Progenitor cell of endocrine pancreas (in vitro differentiated cells): ENCODE measurements around the gene FBXO36. TPM values are rescaled to one million over a fixed set of nuclear protein-coding genes. Genes with fewer than 3 reads are reported as not detected.
A peak's percentile ranks its signal among the peaks of the same experiment; 100 is the strongest.

ENCODE experiments used
- DNase-seq: peaks from one replicate; pipeline ENCODE4 v3.0.0; 2021; ENCODE audit warnings: low spot score; ENCODE audit not compliant: unreplicated experiment
- H3K27ac Mint-ChIP-seq: 2 replicates; pipeline ENCODE4 v1.8.0; 2021; ENCODE audit warnings: mild to moderate bottlenecking, moderate library complexity, mixed read lengths
- H3K27me3 Mint-ChIP-seq: 2 replicates; pipeline ENCODE4 v1.8.0; 2021; ENCODE audit warnings: mixed read lengths
- H3K36me3 Mint-ChIP-seq: 2 replicates; pipeline ENCODE4 v1.8.0; 2022; ENCODE audit warnings: mixed read lengths; ENCODE audit not compliant: insufficient read depth
- H3K4me1 Mint-ChIP-seq: 2 replicates; pipeline ENCODE4 v1.8.0; 2021; ENCODE audit warnings: low read depth, mixed read lengths
- H3K4me3 Mint-ChIP-seq: 2 replicates; pipeline ENCODE4 v1.8.0; 2021; ENCODE audit warnings: low read depth, mild to moderate bottlenecking, moderate library complexity, mixed read lengths
- H3K9me3 Mint-ChIP-seq: 2 replicates; pipeline ENCODE4 v1.8.0; 2021; ENCODE audit warnings: low read depth, mixed read lengths
- CTCF ChIP-seq: fragments of 200-600 bp; sonication (generic); IDR thresholded peaks from one replicate; pipeline ENCODE4 v1.5.0; 2021; ENCODE audit warnings: antibody characterized with exemption, mild to moderate bottlenecking; ENCODE audit not compliant: unreplicated experiment
- total RNA-seq: library from RNA; stranded (reverse); gene quantifications from 2 replicates; pipeline ENCODE4 v1.2.1, GENCODE V29; 2021

FBXO36 gene
- total RNA-seq, 1 donor from 2014 or later, result 4.0 TPM

- no peak for DNase-seq
- H3K27ac Mint-ChIP-seq, result no peak overlapping the region
- H3K4me3 Mint-ChIP-seq, result no peak overlapping the region
- H3K9me3 Mint-ChIP-seq, result no peaks in the 10 kb centered on the region
- H3K27me3 Mint-ChIP-seq, result no peaks in the 10 kb centered on the region
- H3K4me1 Mint-ChIP-seq, result peaks cover 2% of the 10 kb centered on the region
- peaks cover 18% of the 10 kb centered on the region for H3K36me3 Mint-ChIP-seq
- TF ChIP-seq CTCF, result no peak
Observed at GRCh38 chr2:229879191-229879950, 42.9 kb upstream of the FBXO36 start.

- Mint-ChIP-seq H3K36me3 (peaks cover 18% of the 10 kb centered on the region), H3K4me1 (peaks cover 2% of the 10 kb centered on the region), H3K9me3 (no peaks in the 10 kb centered on the region), H3K4me3 (no peak overlapping the region), H3K27me3 (no peaks in the 10 kb centered on the region), H3K27ac (no peak overlapping the region)
- no peak for DNase-seq
- TF ChIP-seq CTCF, result no peak
Observed at GRCh38 chr2:229880892-229881586, 41.3 kb upstream of the FBXO36 start.

GRCh38 chr2:229882583-229882982 is 39.7 kb upstream of the FBXO36 start:
- Mint-ChIP-seq H3K4me1 (peaks cover 4% of the 10 kb centered on the region), H3K4me3 (no peak overlapping the region), H3K27me3 (no peaks in the 10 kb centered on the region), H3K36me3 (peaks cover 16% of the 10 kb centered on the region), H3K9me3 (no peaks in the 10 kb centered on the region), H3K27ac (no peak overlapping the region)
- DNase-seq, result no peak
- TF ChIP-seq CTCF, result no peak

- DNase-seq, result no peak
- H3K27ac Mint-ChIP-seq, result peak overlapping the region; percentile 45
- no peak overlapping the region for H3K4me3 Mint-ChIP-seq
- H3K4me1 Mint-ChIP-seq, result peaks cover 7% of the 10 kb centered on the region
- H3K36me3 Mint-ChIP-seq, result peaks cover 4% of the 10 kb centered on the region
- no peak for TF ChIP-seq CTCF
- H3K27me3 Mint-ChIP-seq, result no peaks in the 10 kb centered on the region
- no peaks in the 10 kb centered on the region for H3K9me3 Mint-ChIP-seq
Observed at GRCh38 chr2:229884775-229885699, 37.3 kb upstream of the FBXO36 start.

GRCh38 chr2:229887441-229887840 is 34.9 kb upstream of the FBXO36 start:
- no peaks in the 10 kb centered on the region for H3K27me3 Mint-ChIP-seq
- no peaks in the 10 kb centered on the region for H3K9me3 Mint-ChIP-seq
- peaks cover 8% of the 10 kb centered on the region for H3K4me1 Mint-ChIP-seq
- no peak for DNase-seq
- peaks cover 1% of the 10 kb centered on the region for H3K36me3 Mint-ChIP-seq
- TF ChIP-seq CTCF, result no peak
- H3K27ac Mint-ChIP-seq, result no peak overlapping the region
- H3K4me3 Mint-ChIP-seq, result no peak overlapping the region
